Stimulated activated CD8-positive, alpha-beta memory T cell treated with anti-CD3 and anti-CD28 coated beads, Interleukin-4, amount 100 ng/mL, for 48 hours (primary cell): ENCODE data around the gene MAMDC4.
A peak's percentile ranks its signal among the peaks of the same experiment; 100 is the strongest.

Experiments used
- DNase-seq: peaks from one replicate; pipeline ENCODE4 v3.0.0-alpha.2; 2020

The MAMDC4 gene

GRCh38 chr9:136896027-136896426 lies 43.9 kb downstream of the MAMDC4 start:
- DNase-seq, result no peak

DNA sequence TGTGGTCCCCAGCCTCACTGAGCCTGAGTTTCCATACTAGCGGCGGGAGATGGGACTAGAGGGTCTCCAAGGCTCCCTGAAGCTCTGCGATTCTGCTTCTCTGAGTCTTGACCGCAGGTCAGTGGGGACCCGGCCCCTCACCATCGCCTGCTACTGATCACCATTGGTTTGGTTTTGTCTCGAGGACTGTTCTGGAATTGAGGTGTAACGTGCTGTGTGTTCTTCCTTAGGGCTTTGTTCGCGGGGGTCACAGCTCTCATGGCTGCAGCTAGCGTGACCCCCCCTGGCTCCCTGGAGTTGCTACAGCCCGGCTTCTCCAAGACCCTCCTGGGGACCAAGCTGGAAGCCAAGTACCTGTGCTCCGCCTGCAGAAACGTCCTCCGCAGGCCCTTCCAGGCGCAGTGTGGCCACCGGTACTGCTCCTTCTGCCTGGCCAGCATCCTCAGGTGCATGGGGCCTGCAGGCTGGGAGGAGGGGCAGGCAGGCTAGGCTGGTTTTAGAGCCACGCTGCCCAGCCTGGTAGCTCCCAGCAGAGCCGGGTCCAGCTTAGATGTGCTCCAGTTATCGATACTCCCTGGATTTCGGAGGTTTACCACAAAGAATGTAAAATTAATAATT lies 46.4 kb downstream of the MAMDC4 start:
- DNase-seq, result no peak

DNA sequence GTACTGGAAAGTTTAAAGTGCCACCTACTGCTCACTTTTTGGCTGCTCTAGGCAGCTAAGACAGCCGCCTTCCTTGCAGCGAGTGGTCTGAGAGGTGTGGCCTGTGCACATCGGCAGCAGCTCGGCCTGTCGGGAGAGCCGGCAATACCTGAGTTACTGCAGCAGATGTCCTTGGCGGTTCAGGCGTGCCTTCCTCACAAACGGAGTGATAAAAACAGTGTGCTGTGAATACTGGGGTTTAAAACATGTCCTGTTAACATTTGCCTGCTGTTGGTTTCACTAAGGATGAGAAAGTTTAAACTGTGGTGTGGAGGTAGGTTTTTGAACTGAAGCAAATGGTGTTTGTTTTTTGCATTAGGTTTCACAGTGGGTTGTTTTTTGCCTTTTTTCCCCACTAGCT lies 47.0 kb downstream of the MAMDC4 start:
- DNase-seq, result no peak

- no peak for DNase-seq
These were observed 48.4 kb downstream of the MAMDC4 start for GRCh38 chr9:136900556-136900955.

GRCh38 chr9:136900988-136901515 lies 48.9 kb downstream of the MAMDC4 start:
- no peak for DNase-seq

DNA sequence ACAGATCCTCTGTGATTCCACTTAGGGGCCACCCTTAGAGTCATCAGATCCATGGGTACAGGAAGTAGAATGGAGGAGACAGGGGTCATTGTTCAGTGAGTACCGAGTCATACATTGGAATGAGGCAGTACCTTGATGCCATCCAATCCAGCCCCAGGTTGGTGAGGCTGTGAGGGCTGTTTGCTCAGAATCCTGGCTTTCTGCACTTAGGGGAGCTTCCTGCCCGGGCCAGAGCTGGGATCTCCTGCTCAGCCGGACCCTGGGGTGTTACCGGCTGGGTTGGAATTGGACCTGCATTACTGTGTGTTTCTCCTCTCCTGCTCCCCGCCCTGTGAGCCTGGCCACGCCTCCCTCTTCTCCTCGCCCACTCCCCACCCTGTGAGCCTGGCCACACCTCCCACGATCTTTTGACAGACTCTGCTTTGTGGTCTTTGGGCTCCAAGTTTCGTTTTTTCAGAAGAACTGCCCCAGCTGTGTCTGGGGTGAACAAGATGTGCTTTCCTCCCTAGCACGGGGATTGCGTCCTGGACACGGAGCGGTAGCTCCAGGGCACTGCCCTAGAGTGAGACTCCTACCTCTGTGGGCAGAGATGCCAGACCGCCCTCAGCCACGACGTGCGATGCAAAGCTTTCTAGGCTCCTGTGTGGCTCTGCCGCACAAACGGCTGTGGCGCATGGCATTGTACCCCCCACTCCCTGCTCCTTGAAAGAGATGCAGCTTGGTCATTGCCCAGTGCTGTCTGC lies 49.5 kb downstream of the MAMDC4 start:
- peak; percentile 84 for DNase-seq

GRCh38 chr9:136902259-136902821 lies 50.2 kb downstream of the MAMDC4 start:
- peak; percentile 87 for DNase-seq

GRCh38 chr9:136903041-136903554 lies 51.0 kb downstream of the MAMDC4 start:
- DNase-seq, result no peak

DNA sequence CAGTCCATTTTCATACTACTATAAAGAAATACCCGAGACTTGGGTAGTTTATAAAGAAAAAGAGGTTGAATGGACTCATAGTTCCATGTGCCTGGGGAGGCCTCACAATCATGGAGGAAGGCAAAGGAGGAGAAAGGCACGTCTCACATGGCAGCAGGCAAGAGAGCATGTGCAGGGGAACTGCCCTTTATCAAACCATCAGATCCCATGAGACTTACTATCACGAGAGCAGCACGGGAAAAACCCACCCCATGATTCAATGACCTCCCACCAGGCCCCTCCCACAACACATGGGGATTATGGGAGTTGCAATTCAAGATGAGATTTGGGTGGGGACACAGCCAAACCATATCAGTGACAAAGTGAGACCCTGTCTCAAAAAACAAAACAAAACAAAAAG lies 54.1 kb downstream of the MAMDC4 start:
- no peak for DNase-seq

GRCh38 chr9:136907011-136907914 lies 55.1 kb downstream of the MAMDC4 start:
- DNase-seq, result no peak
